Measurements from ENCODE around the gene GABRQ. TPM values are rescaled to one million over a fixed set of nuclear protein-coding genes. Genes with fewer than 3 reads are reported as not detected.
A peak's percentile ranks its signal among the peaks of the same experiment; 100 is the strongest.

The GABRQ gene
- total RNA-seq, result not detected
- long read RNA-seq, result 0 reads

- Histone ChIP-seq H3K4me1 (no peaks in the 10 kb centered on the region), H3K9me3 (no peaks in the 10 kb centered on the region), H3K27me3 (peaks cover 18% of the 10 kb centered on the region), H3K36me3 (no peaks in the 10 kb centered on the region), H3K27ac (no peak within 1 kb of the TSS), H3K4me3 (no peak within 1 kb of the TSS)
- peak; percentile 74 for ATAC-seq
- TF ChIP-seq CTCF (IDR thresholded peaks at IDR 0.05), result no peak
- peak; percentile 67 for DNase-seq
- intact Hi-C loops (cut with DNase I), result no loop called here
Measured at GRCh38 chrX:152637649-152638442, at the start of gene GABRQ. Gene GABRQ (plus strand): TSS chrX:152637895. CDS start chrX:152638203, 308 bp downstream.

GRCh38 chrX:152588206-152588605, 49.5 kb upstream of the GABRQ start:
- intact Hi-C loops (cut with DNase I), result no loop called here
- no peak overlapping the region for H3K4me3 ChIP-seq
- H3K4me1 ChIP-seq, result no peaks in the 10 kb centered on the region
- no peaks in the 10 kb centered on the region for H3K36me3 ChIP-seq
- H3K27ac ChIP-seq, result no peak overlapping the region
- TF ChIP-seq CTCF (IDR thresholded peaks at IDR 0.05), result no peak
- no peaks in the 10 kb centered on the region for H3K27me3 ChIP-seq
- DNase-seq (no peak), ATAC-seq (no peak)
- no peaks in the 10 kb centered on the region for H3K9me3 ChIP-seq

GRCh38 chrX:152600853-152601633, 36.7 kb upstream of the GABRQ start:
- DNase-seq, result no peak
- TF ChIP-seq CTCF (IDR thresholded peaks at IDR 0.05), result no peak

GRCh38 chrX:152601848-152602616, 35.7 kb upstream of the GABRQ start:
- TF ChIP-seq CTCF (IDR thresholded peaks at IDR 0.05), result no peak
- DNase-seq (no peak), ATAC-seq (no peak)
- no peaks in the 10 kb centered on the region for H3K9me3 ChIP-seq
- H3K36me3 ChIP-seq, result no peaks in the 10 kb centered on the region
- H3K27me3 ChIP-seq, result no peaks in the 10 kb centered on the region
- H3K4me1 ChIP-seq, result no peaks in the 10 kb centered on the region
- no peak overlapping the region for H3K27ac ChIP-seq
- H3K4me3 ChIP-seq, result no peak overlapping the region
- intact Hi-C loops (cut with DNase I), result no loop called here

More at GRCh38 chrX:152600853-152601633, 36.7 kb upstream of the GABRQ start:
- intact Hi-C loops (cut with DNase I), result no loop called here
- H3K9me3 ChIP-seq, result no peaks in the 10 kb centered on the region
- H3K27ac ChIP-seq, result no peak overlapping the region
- no peaks in the 10 kb centered on the region for H3K27me3 ChIP-seq
- no peak overlapping the region for H3K4me3 ChIP-seq
- H3K4me1 ChIP-seq, result no peaks in the 10 kb centered on the region
- no peaks in the 10 kb centered on the region for H3K36me3 ChIP-seq
- no peak for ATAC-seq

- no peaks in the 10 kb centered on the region for H3K9me3 ChIP-seq
- no peaks in the 10 kb centered on the region for H3K4me1 ChIP-seq
- intact Hi-C loops (cut with DNase I), result no loop called here
- H3K4me3 ChIP-seq, result no peak overlapping the region
- no peaks in the 10 kb centered on the region for H3K27me3 ChIP-seq
- no peak overlapping the region for H3K27ac ChIP-seq
- DNase-seq, result no peak
- no peaks in the 10 kb centered on the region for H3K36me3 ChIP-seq
- no peak for ATAC-seq
- no peak for TF ChIP-seq CTCF (IDR thresholded peaks at IDR 0.05)
Measured at GRCh38 chrX:152614791-152615190, 22.9 kb upstream of the GABRQ start.

All from upper lobe of right lung (tissue), 1 donor.